Activated T-cell treated with anti-CD3 and anti-CD28 coated beads for 4 hours (primary cell): ENCODE measurements around the gene ZNF416.

Experiments used
- DNase-seq: peaks from one replicate; pipeline ENCODE4 v3.0.0-alpha.2; 2020

Gene ZNF416

GRCh38 chr19:57578487-57579205, at the start of gene ZNF416:
Gene ZNF416 (minus strand): TSS chr19:57578911. CDS start chr19:57578704, 207 bp downstream.
- DNase-seq = peak; percentile 92

- no peak for DNase-seq
Observed at GRCh38 chr19:57623091-57623490, 44.4 kb upstream of the ZNF416 start.

GRCh38 chr19:57620673-57621348, 42.1 kb upstream of the ZNF416 start:
- no peak for DNase-seq

- DNase-seq = no peak
Observed at GRCh38 chr19:57615346-57615745, 36.6 kb upstream of the ZNF416 start.

- DNase-seq = peak; percentile 77
Observed at GRCh38 chr19:57613941-57614743, 35.4 kb upstream of the ZNF416 start, which contains the start of gene ZNF134. Gene ZNF134 (plus strand): TSS chr19:57614242. CDS start chr19:57619469, 5,227 bp downstream.

GRCh38 chr19:57611113-57611512, 32.4 kb upstream of the ZNF416 start:
- DNase-seq = no peak

- no peak for DNase-seq
Observed at GRCh38 chr19:57606931-57607330, 28.2 kb upstream of the ZNF416 start.

GRCh38 chr19:57599761-57600383, 21.2 kb upstream of the ZNF416 start, which contains the start of gene ZNF530:
Gene ZNF530 (plus strand): TSS chr19:57599885. CDS start chr19:57604346, 4,461 bp downstream.
- DNase-seq = peak; percentile 74

- DNase-seq = no peak
Observed at GRCh38 chr19:57599377-57599760, 20.7 kb upstream of the ZNF416 start.

GRCh38 chr19:57587529-57587928, 8.8 kb upstream of the ZNF416 start:
- no peak for DNase-seq

- peak; percentile 78 for DNase-seq
Observed at GRCh38 chr19:57583521-57584416, 5.1 kb upstream of the ZNF416 start, which contains the start of gene ZIK1. Gene ZIK1 (plus strand): TSS chr19:57584145. CDS start chr19:57584357, 212 bp downstream.

GRCh38 chr19:57583104-57583520, 4.4 kb upstream of the ZNF416 start:
- no peak for DNase-seq

GRCh38 chr19:57576661-57577060, 2.0 kb downstream of the ZNF416 start:
- DNase-seq = no peak

GRCh38 chr19:57572415-57572947, 6.2 kb downstream of the ZNF416 start:
- no peak for DNase-seq

- no peak for DNase-seq
Observed at GRCh38 chr19:57570707-57571106, 8.0 kb downstream of the ZNF416 start.

GRCh38 chr19:57566396-57567265, 12.1 kb downstream of the ZNF416 start:
- DNase-seq = no peak

- DNase-seq = no peak
Observed at GRCh38 chr19:57563547-57563946, 15.2 kb downstream of the ZNF416 start.

- no peak for DNase-seq
Observed at GRCh38 chr19:57560049-57560491, 18.6 kb downstream of the ZNF416 start.

- DNase-seq = peak; percentile 80
Observed at GRCh38 chr19:57559404-57560025, 19.2 kb downstream of the ZNF416 start, which contains the start of gene ZNF550. Gene ZNF550 (minus strand): TSS chr19:57559863. CDS start chr19:57559682, 181 bp downstream.

GRCh38 chr19:57559008-57559403, 19.7 kb downstream of the ZNF416 start:
- DNase-seq = no peak
